Hematopoietic multipotent progenitor cell (in vitro differentiated cells): ENCODE measurements around the gene TBX10. TPM values are rescaled to one million over a fixed set of nuclear protein-coding genes. Genes with fewer than 3 reads are reported as not detected.

ENCODE experiments used
- DNase-seq, 3 donors: peaks; one replicate each; pipeline ENCODE4 v3.0.0-alpha.2; 2011 to 2015; ENCODE audit warnings: low read depth in 2 of 3, low spot score in 2 of 3
- total RNA-seq: library from RNA; depleted of rRNA; stranded (reverse); fragments of >200 nt; gene quantifications from one replicate; pipeline ENCODE4 v1.2.3, GENCODE V29; 2012

TBX10 gene
- total RNA-seq, 1 donor: not detected

DNA sequence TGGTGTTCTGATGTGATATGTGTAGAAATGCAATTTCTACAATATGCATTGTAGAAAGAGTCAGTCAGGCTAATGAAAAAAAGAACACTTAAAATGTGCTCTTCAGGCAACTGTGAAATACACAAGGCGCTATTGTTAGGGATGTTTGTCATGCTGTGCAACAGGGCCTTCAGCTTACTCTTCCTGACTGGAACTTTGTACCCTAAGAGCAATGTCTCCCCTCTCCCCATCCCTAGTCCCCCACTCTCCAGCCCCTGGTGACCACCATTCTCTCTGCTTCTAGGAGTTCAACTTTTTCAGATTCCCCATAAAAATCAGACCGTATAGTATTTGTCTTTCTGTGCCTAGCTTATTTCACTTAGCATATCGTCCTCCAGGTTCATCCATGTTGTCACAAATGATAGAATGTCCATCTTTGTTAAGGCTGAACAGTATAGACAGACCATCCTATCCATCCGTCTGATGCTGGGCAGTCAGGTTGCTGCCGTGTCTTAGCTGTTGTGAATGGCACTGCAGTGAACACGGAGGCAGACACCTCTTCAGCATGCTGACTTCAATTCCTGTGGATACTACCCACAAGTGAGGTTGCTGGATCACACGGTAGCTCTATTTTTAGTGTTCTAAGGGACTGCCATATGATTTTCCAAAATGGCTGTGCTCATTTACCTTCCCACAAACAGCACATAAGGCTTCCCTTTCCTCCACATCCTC, 22.2 kb downstream of the TBX10 start:
- DNase-seq: no peak

DNA sequence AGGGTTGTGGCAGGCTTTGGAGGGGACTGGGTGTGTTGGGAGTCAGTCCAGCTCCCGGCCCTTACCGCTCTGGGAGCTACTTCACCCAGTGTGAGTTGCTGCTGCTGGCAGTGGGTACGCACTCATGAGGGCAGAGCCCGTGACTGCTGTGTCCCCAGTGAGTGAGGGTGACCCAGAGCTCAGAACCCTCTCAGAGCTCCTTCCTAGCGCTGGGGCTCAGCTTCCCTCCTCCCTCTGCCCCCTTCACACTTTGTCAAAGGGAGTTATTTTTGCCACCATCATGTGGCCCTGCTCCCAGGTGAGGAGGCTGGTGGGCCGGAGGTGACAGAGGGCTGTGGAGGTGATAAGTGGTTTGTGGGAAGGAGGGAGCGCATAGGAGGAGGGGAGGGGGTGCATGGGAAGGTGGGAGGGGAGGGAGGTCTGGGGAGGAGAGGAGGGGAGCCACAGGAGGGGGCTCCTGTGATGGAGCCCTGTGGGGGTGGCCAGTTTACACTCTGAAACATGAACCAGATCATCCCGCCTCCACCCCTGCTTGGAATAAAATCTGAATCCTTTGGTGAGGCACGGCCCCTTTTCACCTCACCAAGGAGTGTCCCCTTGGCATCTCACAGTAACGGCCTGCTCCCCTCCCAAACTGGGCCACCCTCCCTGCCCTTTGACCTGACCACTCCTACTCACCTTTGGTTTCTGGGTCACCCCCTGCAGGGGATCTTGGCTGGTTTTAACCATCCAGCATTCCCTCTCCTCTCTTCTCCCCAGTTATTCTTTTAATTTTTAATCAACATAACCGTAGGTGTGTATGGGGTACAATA, 22.9 kb downstream of the TBX10 start:
- DNase-seq: no peak

DNA sequence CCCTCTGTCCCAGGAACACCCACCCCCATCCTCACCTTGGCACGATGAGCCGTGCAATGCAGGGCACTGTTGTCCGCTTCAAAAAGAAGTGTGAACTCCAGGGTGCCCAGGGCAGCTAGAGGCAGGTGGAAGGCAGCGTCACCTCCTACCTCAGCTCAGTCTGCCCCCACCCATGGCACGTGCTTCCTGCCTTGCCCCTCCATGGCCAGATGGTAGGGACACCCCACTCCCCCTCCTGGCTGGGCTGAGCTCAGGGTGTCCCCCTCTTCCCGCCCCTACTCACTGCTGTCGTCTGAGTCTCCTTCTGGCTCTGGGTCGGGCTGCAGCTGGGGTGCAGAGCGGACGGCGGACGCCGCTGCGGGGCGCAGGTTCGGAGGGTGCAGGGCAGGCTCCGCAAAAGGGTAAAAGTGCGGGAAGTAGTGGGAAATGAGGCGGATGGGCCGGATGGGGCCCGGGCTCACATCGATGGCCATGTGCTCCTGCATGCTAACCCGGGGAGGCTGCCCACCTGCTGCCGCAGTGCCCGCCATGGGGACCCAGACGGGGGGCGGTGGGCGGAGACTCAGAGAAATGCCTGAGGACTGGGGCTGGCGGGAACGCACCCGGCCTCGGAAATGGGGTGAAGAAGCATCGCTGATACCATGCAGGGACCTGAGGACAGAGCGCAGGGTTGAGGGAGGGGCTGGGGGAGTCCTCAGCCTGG, 23.7 kb downstream of the TBX10 start:
- DNase-seq: peak in 1 of 3 donors; percentile 37

DNA sequence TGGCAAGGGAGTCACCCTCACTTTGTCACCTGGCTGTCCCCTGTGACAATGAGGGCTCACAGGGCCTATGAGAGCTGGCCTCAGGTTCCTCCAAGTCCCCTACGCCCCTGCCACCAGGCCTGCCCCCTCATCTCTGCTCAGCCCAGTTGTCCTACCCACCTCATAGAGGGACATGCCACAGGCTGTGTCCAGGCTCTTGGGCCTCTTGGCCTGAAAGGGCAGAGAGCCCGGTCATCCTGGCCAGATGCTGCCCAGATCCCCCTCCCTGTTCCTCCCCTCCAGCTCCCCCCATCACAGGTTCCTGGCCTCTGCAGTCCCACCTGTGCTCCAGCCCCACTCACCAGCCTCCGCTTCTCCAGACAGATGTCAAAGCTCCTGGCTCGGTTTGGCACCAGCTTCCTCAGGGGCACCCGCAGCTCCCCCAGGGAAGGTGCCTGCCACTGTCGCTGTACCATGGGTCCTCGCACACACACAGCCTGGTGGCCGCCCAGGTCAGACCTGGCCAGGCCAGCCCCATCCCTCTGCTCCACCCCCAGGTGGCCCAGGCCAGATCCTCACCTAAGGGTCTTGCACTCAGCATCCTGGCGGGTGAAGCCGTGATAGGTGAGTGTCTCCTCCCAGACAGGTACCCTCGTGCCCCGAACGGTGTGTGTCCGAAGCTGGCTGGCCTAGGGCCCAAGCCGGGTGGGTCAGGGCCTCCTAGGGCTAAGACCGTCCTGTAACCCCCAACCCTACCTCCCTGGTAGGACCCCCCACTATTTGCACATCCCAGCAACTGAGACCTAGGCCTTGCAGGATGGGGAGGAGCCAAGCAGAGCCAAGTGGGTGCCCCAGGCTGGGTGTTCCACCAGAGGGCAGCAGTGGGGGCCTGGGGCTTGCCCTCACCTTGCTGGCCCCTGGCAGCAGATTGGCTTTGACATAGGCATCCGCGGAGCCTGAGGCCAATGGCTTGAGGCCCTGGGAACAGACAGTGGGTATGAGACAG, 24.5 kb downstream of the TBX10 start:
- peak in 2 of 3 donors; percentile 46 to 58 for DNase-seq

DNA sequence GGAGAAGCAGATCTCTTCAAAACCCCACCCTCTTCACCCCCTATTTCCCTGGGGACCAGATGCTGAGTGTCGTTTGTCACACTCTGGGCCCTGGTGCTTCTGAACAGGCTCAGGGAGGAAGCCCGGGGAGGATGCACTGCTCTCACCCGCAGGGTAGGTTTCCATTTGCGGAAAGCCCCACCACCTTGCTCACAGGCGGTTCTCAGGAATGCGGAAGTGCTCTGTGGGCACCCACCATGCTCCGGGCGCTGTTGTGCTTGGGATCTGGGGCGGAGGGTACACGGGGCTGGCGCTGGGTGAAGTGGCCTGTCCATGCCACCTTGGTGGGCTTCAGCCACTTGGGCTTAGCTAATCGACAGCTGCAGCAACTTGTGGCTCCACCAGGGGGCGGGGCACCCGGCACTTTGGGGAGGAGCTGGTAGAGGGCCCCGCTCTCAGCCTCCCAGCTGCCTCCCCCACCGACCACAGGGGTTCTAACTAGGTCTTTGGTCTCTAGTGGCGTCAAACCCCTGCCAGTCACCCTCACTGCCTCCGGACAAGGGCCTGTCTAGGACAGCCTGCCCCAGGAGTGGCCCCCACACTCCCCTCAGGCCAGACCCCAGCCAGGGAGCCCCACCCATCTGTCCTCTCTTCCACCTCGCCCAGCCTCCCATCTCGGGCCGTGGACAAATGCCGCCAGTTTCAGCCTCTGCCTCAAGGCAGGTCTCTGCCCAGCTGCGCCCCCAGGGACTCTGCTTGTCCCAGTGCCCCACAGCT, 25.4 kb downstream of the TBX10 start:
- peak; percentile 77 to 92 (median 86) for DNase-seq

- no peak for DNase-seq
Observed at GRCh38 chr11:67613313-67613959, 26.1 kb downstream of the TBX10 start.

- DNase-seq: no peak
Observed at GRCh38 chr11:67612751-67613150, 26.8 kb downstream of the TBX10 start.

DNA sequence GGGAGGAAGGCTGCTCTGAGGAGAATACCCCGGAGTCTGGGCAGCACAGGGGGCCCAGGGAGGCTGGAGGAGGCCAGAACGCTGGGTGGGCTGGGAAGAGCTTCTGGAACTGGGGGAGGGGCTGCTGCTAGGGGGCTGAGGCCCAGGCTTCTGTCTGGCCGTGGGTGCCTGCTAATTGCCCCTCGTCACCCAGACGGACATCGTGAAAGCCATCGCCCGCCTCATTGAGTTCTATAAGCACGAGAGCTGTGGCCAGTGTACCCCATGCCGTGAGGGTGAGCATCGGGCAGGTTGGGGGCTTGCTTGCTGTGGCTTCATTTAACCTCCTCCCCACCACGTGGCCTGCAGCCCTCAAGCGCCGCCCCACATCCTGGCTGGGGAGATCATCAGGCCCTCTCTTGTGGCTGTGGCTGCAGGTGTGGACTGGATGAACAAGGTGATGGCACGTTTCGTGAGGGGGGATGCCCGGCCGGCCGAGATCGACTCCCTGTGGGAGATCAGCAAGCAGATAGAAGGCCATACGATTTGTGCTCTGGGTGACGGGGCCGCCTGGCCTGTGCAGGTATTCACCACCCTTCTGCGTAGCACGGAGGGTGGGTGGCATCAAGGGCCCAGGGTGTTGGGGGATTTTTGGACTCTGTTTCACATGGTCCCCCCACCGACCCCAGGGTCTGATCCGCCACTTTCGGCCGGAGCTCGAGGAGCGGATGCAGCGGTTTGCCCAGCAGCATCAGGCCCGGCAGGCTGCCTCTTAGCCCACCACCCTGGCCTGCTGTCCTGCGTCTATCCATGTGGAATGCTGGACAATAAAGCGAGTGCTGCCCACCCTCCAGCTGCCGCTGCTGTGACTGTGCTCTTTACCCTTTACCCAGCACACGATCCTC, 27.6 kb downstream of the TBX10 start:
- no peak for DNase-seq

DNA sequence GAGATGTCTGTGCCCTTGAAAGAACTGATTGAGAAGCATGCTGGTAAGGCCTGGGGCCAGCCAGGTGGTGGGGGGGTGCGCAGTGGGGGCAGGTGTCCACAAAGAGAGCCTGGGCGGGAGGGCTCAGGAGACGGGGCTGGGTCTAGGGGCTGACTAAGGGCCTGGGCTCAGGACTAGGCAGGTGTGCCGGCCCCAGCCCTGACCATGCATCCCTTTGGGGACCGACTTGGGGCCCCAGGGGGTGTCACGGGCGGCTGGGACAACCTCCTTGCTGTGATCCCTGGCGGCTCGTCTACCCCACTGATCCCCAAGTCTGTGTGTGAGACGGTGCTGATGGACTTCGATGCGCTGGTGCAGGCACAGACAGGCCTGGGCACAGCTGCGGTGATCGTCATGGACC, 28.4 kb downstream of the TBX10 start:
- no peak for DNase-seq

DNA sequence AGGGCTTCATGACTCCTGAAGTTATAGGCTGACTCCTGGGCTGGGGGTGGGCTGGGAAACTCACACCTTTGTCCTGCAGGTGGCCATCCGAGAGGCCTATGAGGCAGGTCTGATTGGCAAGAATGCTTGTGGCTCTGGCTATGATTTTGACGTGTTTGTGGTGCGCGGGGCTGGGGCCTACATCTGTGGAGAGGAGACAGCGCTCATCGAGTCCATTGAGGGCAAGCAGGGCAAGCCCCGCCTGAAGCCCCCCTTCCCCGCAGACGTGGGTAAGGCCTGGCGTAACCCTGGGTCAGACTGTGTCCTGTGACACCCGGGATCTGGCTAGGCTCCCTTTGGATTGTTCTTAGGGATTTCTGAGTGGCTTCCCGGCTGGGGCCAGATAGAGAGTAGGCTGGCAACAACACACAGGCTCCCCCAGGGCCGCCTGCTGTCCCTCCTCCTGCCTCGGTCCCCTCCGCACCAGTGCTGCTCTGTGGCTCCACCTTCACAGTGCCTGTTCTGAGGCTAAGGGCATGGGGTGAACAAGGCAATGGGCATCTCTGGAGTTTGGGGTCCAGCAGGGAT, 29.2 kb downstream of the TBX10 start:
- no peak for DNase-seq

GRCh38 chr11:67609316-67609715, 30.2 kb downstream of the TBX10 start:
- DNase-seq: no peak

- no peak for DNase-seq
Observed at GRCh38 chr11:67608486-67608885, 31.1 kb downstream of the TBX10 start.

GRCh38 chr11:67607507-67607906, 32.1 kb downstream of the TBX10 start:
- DNase-seq: no peak

GRCh38 chr11:67606492-67607295, 32.9 kb downstream of the TBX10 start, which contains the start of gene NDUFV1:
Gene NDUFV1, plus strand, starts transcription at chr11:67606936. Its CDS starts 69 bp downstream, at chr11:67607005.
- peak; percentile 91 to 97 (median 95) for DNase-seq

GRCh38 chr11:67606093-67606491, 33.5 kb downstream of the TBX10 start:
- no peak for DNase-seq

GRCh38 chr11:67605231-67606011, 34.1 kb downstream of the TBX10 start:
- no peak for DNase-seq
